Measurements from ENCODE around the gene ITGA4. TPM values are rescaled to one million over a fixed set of nuclear protein-coding genes. Genes with fewer than 3 reads are reported as not detected.

Gene ITGA4
- total and polyA plus RNA-seq, 4 experiments from 2014 or later, result 219 to 297 (median 267) TPM

- peaks cover 0 to 7% of the 10 kb centered on the region in 2 donors for H3K36me3 Mint-ChIP-seq
- Histone ChIP-seq H3K27ac (ENCODE audit: low read depth, low read length) (no peak overlapping the region), H3K4me1 (ENCODE audit: insufficient read depth, low read length) (no peaks in the 10 kb centered on the region), H3K36me3 (ENCODE audit: insufficient read depth, low read length) (no peaks in the 10 kb centered on the region), H3K4me3 (ENCODE audit: low read length in 2 of 2) (no peak overlapping the region), H3K9me3 (ENCODE audit: control insufficient read depth in 1 of 2, low read length in 2 of 2) (no peaks in the 10 kb centered on the region), H3K27me3 (ENCODE audit: insufficient read depth, low read length) (no peaks in the 10 kb centered on the region)
- H3K9me3 Mint-ChIP-seq, result peaks cover 0 to 5% (median 0%) of the 10 kb centered on the region in 8 donors
- POLR2A ChIA-PET (ENCODE audit: partially characterized antibody), result no interaction called here
- DNase-seq, result no peak
- intact Hi-C loops (cut with micrococcal nuclease), result no loop called here
- CTCF ChIA-PET (ENCODE audit: partially characterized antibody), result no interaction called here
- H3K27me3 Mint-ChIP-seq, result no peaks in the 10 kb centered on the region
- H3K27ac Mint-ChIP-seq, result no peak overlapping the region
- peaks cover 0 to 2% (median under 1%) of the 10 kb centered on the region in 4 donors for H3K4me1 Mint-ChIP-seq
- H3K4me3 Mint-ChIP-seq, result no peak overlapping the region
Observed at GRCh38 chr2:181546086-181546485, 88.9 kb downstream of the ITGA4 start.

GRCh38 chr2:181552808-181553207 is 95.6 kb downstream of the ITGA4 start:
- ChIA-PET POLR2A (ENCODE audit: partially characterized antibody) (no interaction called here), CTCF (ENCODE audit: partially characterized antibody) (no interaction called here)
- intact Hi-C loops (cut with micrococcal nuclease), result no loop called here
- Histone ChIP-seq H3K27me3 (ENCODE audit: insufficient read depth, low read length) (no peaks in the 10 kb centered on the region), H3K4me3 (ENCODE audit: low read length in 2 of 2) (no peak overlapping the region), H3K36me3 (ENCODE audit: insufficient read depth, low read length) (no peaks in the 10 kb centered on the region), H3K27ac (ENCODE audit: low read depth, low read length) (no peak overlapping the region), H3K4me1 (ENCODE audit: insufficient read depth, low read length) (no peaks in the 10 kb centered on the region), H3K9me3 (ENCODE audit: control insufficient read depth in 1 of 2, low read length in 2 of 2) (no peaks in the 10 kb centered on the region)
- no peak for DNase-seq
- peaks cover 0 to 2% of the 10 kb centered on the region in 2 donors for H3K27me3 Mint-ChIP-seq
- H3K27ac Mint-ChIP-seq, result no peak overlapping the region
- peaks cover 0 to 11% of the 10 kb centered on the region in 2 donors for H3K36me3 Mint-ChIP-seq
- H3K4me3 Mint-ChIP-seq, result no peak overlapping the region
- peaks cover 0 to 4% (median 0%) of the 10 kb centered on the region in 8 donors for H3K9me3 Mint-ChIP-seq
- no peaks in the 10 kb centered on the region for H3K4me1 Mint-ChIP-seq

GRCh38 chr2:181553244-181553643 is 96.1 kb downstream of the ITGA4 start:
- Histone ChIP-seq H3K4me3 (ENCODE audit: low read length in 2 of 2) (no peak overlapping the region), H3K27me3 (ENCODE audit: insufficient read depth, low read length) (no peaks in the 10 kb centered on the region), H3K27ac (ENCODE audit: low read depth, low read length) (no peak overlapping the region), H3K36me3 (ENCODE audit: insufficient read depth, low read length) (no peaks in the 10 kb centered on the region), H3K4me1 (ENCODE audit: insufficient read depth, low read length) (no peaks in the 10 kb centered on the region), H3K9me3 (ENCODE audit: control insufficient read depth in 1 of 2, low read length in 2 of 2) (no peaks in the 10 kb centered on the region)
- POLR2A ChIA-PET (ENCODE audit: partially characterized antibody), result no interaction called here
- no peak overlapping the region for H3K27ac Mint-ChIP-seq
- intact Hi-C loops (cut with micrococcal nuclease), result no loop called here
- peaks cover 0 to 2% of the 10 kb centered on the region in 2 donors for H3K27me3 Mint-ChIP-seq
- peaks cover 0 to 4% (median 0%) of the 10 kb centered on the region in 8 donors for H3K9me3 Mint-ChIP-seq
- no peak overlapping the region for H3K4me3 Mint-ChIP-seq
- H3K36me3 Mint-ChIP-seq, result peaks cover 0 to 12% of the 10 kb centered on the region in 2 donors
- CTCF ChIA-PET (ENCODE audit: partially characterized antibody), result interaction anchor here (0.7 kb wide), 1 partner anchor 106 kb away, joined by 3 read pairs; no protein-coding TSS in a partner anchor
- DNase-seq, result no peak
- no peaks in the 10 kb centered on the region for H3K4me1 Mint-ChIP-seq

- Histone ChIP-seq H3K27me3 (ENCODE audit: insufficient read depth, low read length) (no peaks in the 10 kb centered on the region), H3K4me3 (ENCODE audit: low read length in 2 of 2) (no peak overlapping the region), H3K9me3 (ENCODE audit: control insufficient read depth in 1 of 2, low read length in 2 of 2) (no peaks in the 10 kb centered on the region), H3K4me1 (ENCODE audit: insufficient read depth, low read length) (no peaks in the 10 kb centered on the region), H3K27ac (ENCODE audit: low read depth, low read length) (no peak overlapping the region), H3K36me3 (ENCODE audit: insufficient read depth, low read length) (no peaks in the 10 kb centered on the region)
- H3K27me3 Mint-ChIP-seq, result peaks cover 0 to 2% of the 10 kb centered on the region in 2 donors
- H3K4me3 Mint-ChIP-seq, result no peak overlapping the region
- ChIA-PET CTCF (ENCODE audit: partially characterized antibody) (interaction anchor here (0.7 kb wide), 1 partner anchor 105 kb away, joined by 3 read pairs; no protein-coding TSS in a partner anchor), POLR2A (ENCODE audit: partially characterized antibody) (no interaction called here)
- intact Hi-C loops (cut with micrococcal nuclease), result no loop called here
- H3K36me3 Mint-ChIP-seq, result peaks cover 0 to 8% of the 10 kb centered on the region in 2 donors
- no peaks in the 10 kb centered on the region for H3K4me1 Mint-ChIP-seq
- DNase-seq, result no peak
- H3K9me3 Mint-ChIP-seq, result peaks cover 0 to 4% (median 0%) of the 10 kb centered on the region in 8 donors
- no peak overlapping the region for H3K27ac Mint-ChIP-seq
Observed at GRCh38 chr2:181554061-181554830, 97.1 kb downstream of the ITGA4 start.

GRCh38 chr2:181558371-181558770 is 101.2 kb downstream of the ITGA4 start:
- H3K27ac Mint-ChIP-seq, result no peak overlapping the region
- intact Hi-C loops (cut with micrococcal nuclease), result no loop called here
- no peak for DNase-seq

GRCh38 chr2:181563101-181563692 is 106.0 kb downstream of the ITGA4 start:
- H3K27me3 ChIP-seq (ENCODE audit: insufficient read depth, low read length), result no peaks in the 10 kb centered on the region
- H3K27me3 Mint-ChIP-seq, result peaks cover 1 to 3% of the 10 kb centered on the region in 2 donors
- intact Hi-C loops (cut with micrococcal nuclease), result no loop called here
- H3K4me3 ChIP-seq (ENCODE audit: low read length in 2 of 2), result no peak overlapping the region
- H3K27ac ChIP-seq (ENCODE audit: low read depth, low read length), result no peak overlapping the region
- no peaks in the 10 kb centered on the region for H3K9me3 ChIP-seq (ENCODE audit: control insufficient read depth in 1 of 2, low read length in 2 of 2)
- no peaks in the 10 kb centered on the region for H3K4me1 Mint-ChIP-seq
- CTCF ChIA-PET (ENCODE audit: partially characterized antibody), result interaction anchor here (0.8 kb wide), 1 partner anchor 10 kb away, joined by 3 read pairs; no protein-coding TSS in a partner anchor
- no peaks in the 10 kb centered on the region for H3K36me3 ChIP-seq (ENCODE audit: insufficient read depth, low read length)
- H3K36me3 Mint-ChIP-seq, result no peaks in the 10 kb centered on the region
- no peaks in the 10 kb centered on the region for H3K4me1 ChIP-seq (ENCODE audit: insufficient read depth, low read length)
- no peak overlapping the region for H3K27ac Mint-ChIP-seq
- no peak for DNase-seq
- no peak overlapping the region for H3K4me3 Mint-ChIP-seq
- POLR2A ChIA-PET (ENCODE audit: partially characterized antibody), result no interaction called here
- no peaks in the 10 kb centered on the region for H3K9me3 Mint-ChIP-seq

More at GRCh38 chr2:181558371-181558770, 101.2 kb downstream of the ITGA4 start:
- POLR2A ChIA-PET (ENCODE audit: partially characterized antibody), result no interaction called here
- H3K36me3 ChIP-seq (ENCODE audit: insufficient read depth, low read length), result no peaks in the 10 kb centered on the region
- Mint-ChIP-seq H3K27me3 (peaks cover 0 to 2% of the 10 kb centered on the region in 2 donors), H3K4me1 (no peaks in the 10 kb centered on the region), H3K9me3 (peaks cover 0 to 4% (median 0%) of the 10 kb centered on the region in 8 donors), H3K36me3 (peaks cover 0 to 5% of the 10 kb centered on the region in 2 donors), H3K4me3 (no peak overlapping the region)
- no peak overlapping the region for H3K4me3 ChIP-seq (ENCODE audit: low read length in 2 of 2)
- no peaks in the 10 kb centered on the region for H3K4me1 ChIP-seq (ENCODE audit: insufficient read depth, low read length)
- H3K27me3 ChIP-seq (ENCODE audit: insufficient read depth, low read length), result no peaks in the 10 kb centered on the region
- CTCF ChIA-PET (ENCODE audit: partially characterized antibody), result no interaction called here
- no peaks in the 10 kb centered on the region for H3K9me3 ChIP-seq (ENCODE audit: control insufficient read depth in 1 of 2, low read length in 2 of 2)
- H3K27ac ChIP-seq (ENCODE audit: low read depth, low read length), result no peak overlapping the region

- H3K27me3 Mint-ChIP-seq, result peaks cover 1 to 3% of the 10 kb centered on the region in 2 donors
- no peak for DNase-seq
- intact Hi-C loops (cut with micrococcal nuclease), result no loop called here
- no peaks in the 10 kb centered on the region for H3K27me3 ChIP-seq (ENCODE audit: insufficient read depth, low read length)
- ChIA-PET CTCF (ENCODE audit: partially characterized antibody) (no interaction called here), POLR2A (ENCODE audit: partially characterized antibody) (no interaction called here)
- no peaks in the 10 kb centered on the region for H3K36me3 ChIP-seq (ENCODE audit: insufficient read depth, low read length)
- H3K4me3 ChIP-seq (ENCODE audit: low read length in 2 of 2), result no peak overlapping the region
- H3K4me1 ChIP-seq (ENCODE audit: insufficient read depth, low read length), result no peaks in the 10 kb centered on the region
- no peaks in the 10 kb centered on the region for H3K9me3 Mint-ChIP-seq
- H3K4me1 Mint-ChIP-seq, result peaks cover 0 to 2% (median 0%) of the 10 kb centered on the region in 4 donors
- H3K27ac Mint-ChIP-seq, result peak overlapping the region in 1 of 7 donors; percentile 5
- no peaks in the 10 kb centered on the region for H3K9me3 ChIP-seq (ENCODE audit: control insufficient read depth in 1 of 2, low read length in 2 of 2)
- H3K4me3 Mint-ChIP-seq, result no peak overlapping the region
- no peaks in the 10 kb centered on the region for H3K36me3 Mint-ChIP-seq
- no peak overlapping the region for H3K27ac ChIP-seq (ENCODE audit: low read depth, low read length)
Observed at GRCh38 chr2:181566334-181567032, 109.3 kb downstream of the ITGA4 start.

All from CD4-positive, alpha-beta memory T cell (primary cell).